NCI-H2196 treated with DMSO at 0.1 percent for 48 hours (cell line): ENCODE results near the gene KIAA1328.

Experiments used
- DNase-seq: peaks from one replicate; lab custom pipeline; 2025; ENCODE audit not compliant: unreplicated experiment; lab: John Stamatoyannopoulos, UW

The KIAA1328 gene

GRCh38 chr18:37274309-37275236 lies 445.6 kb downstream of the KIAA1328 start:
- no peak for DNase-seq

GRCh38 chr18:37275237-37275741 lies 446.4 kb downstream of the KIAA1328 start:
- DNase-seq: no peak

GRCh38 chr18:37276111-37276890 lies 447.4 kb downstream of the KIAA1328 start:
- DNase-seq: no peak

GRCh38 chr18:37277804-37278203 lies 448.9 kb downstream of the KIAA1328 start:
- DNase-seq: no peak
